Keratinocyte (primary cell): ENCODE results near the gene STOX2.

Experiments
- CTCF ChIP-seq, 3 experiments: IDR thresholded peaks in 1 of 3; conservative IDR thresholded peaks in 1 of 3; optimal IDR thresholded peaks in 1 of 3; 2 replicates in 2 of 3; 3 replicates in 1 of 3; pipeline versions ENCODE3 to v1.5.1; 2011; ENCODE audit warnings: low read length in 3 of 3, mild to moderate bottlenecking in 3 of 3, moderate library complexity in 2 of 3, control low read depth in 1 of 3, inconsistent platforms in 1 of 3; ENCODE audit not compliant: insufficient read depth in 2 of 3; ENCODE audit errors: extremely low read depth in 1 of 3
- EZH2 ChIP-seq: IDR thresholded peaks from one replicate; pipeline ENCODE4 v1.6.1; 2012; ENCODE audit warnings: inconsistent platforms, mild to moderate bottlenecking, low read length, moderate library complexity

GRCh38 chr4:184028561-184029374 is 123.7 kb downstream of the STOX2 start:
- TF ChIP-seq CTCF (optimal IDR thresholded peaks at IDR 0.05 in 1 of 3, IDR thresholded peaks at IDR 0.05 in 1 of 3, conservative IDR thresholded peaks at IDR 0.05 in 1 of 3; ENCODE audit: extremely low read depth in 1 of 3, insufficient read depth in 2 of 3, low read length in 3 of 3): no peak
- TF ChIP-seq EZH2: no peak
